ENCODE measurements around the gene CRTC2. TPM values are rescaled to one million over a fixed set of nuclear protein-coding genes. Genes with fewer than 3 reads are reported as not detected.
A peak's percentile ranks its signal among the peaks of the same experiment; 100 is the strongest.
"Not testable (repeated sequence)": the region's sequence is repeated elsewhere in the genome, so short reads cannot be mapped to it uniquely, and the experiment has no call there.

The CRTC2 gene
- total RNA-seq, 1 experiment from 2014 or later = 39.3 TPM

GRCh38 chr1:153985341-153985912 lies 27.0 kb upstream of the CRTC2 start:
- Histone ChIP-seq H3K9me3 (ENCODE audit: control insufficient read depth, insufficient read depth, low read depth, low read length) (no peaks in the 10 kb centered on the region), H3K4me3 (ENCODE audit: low read depth in 2 of 2, low read length in 2 of 2) (peak overlapping the region; percentile 60 to 76), H3K27me3 (ENCODE audit: control insufficient read depth, insufficient read depth, low read length) (no peaks in the 10 kb centered on the region), H3K36me3 (ENCODE audit: control insufficient read depth, insufficient read depth, low read length) (no peaks in the 10 kb centered on the region), H3K4me1 (ENCODE audit: control insufficient read depth, insufficient read depth, low read length) (peaks cover 8% of the 10 kb centered on the region), H3K27ac (ENCODE audit: low read length) (peak overlapping the region; percentile 91)
- intact Hi-C loops (cut with micrococcal nuclease; ENCODE audit: unreplicated experiment) = loop anchor here (5.0 kb wide), 1 partner anchor 308 kb away; the partner anchor contains the start of gene NPR1
- no peak for DNase-seq (ENCODE audit: low read depth, low spot score)
- no TSS peak for BruUV-seq (replicated peaks)
- ATAC-seq = no peak
- CTCF ChIA-PET = no interaction called here
- POLR2A ChIA-PET = interaction anchor here (0.8 kb wide), 1 partner anchor 18 kb away, joined by 3 read pairs; the partner anchor contains the start of gene CREB3L4
- in situ Hi-C loops (cut with HindIII; ENCODE audit: low pct_unique_long_range_greater_than_20kb, low sequenced_read_pairs) = no loop called here
- no peak for TF ChIP-seq REST (IDR thresholded peaks at IDR 0.05; ENCODE audit: insufficient read depth in 1 of 2, low read depth in 2 of 2, low read length in 1 of 2)
- no peak for TF ChIP-seq CTCF (IDR thresholded peaks at IDR 0.05)
- no peak for TF ChIP-seq SIN3A (IDR thresholded peaks at IDR 0.05; ENCODE audit: borderline replicate concordance, insufficient read depth, low read depth, low read length)
- TF ChIP-seq TCF7L2 (IDR thresholded peaks at IDR 0.05; ENCODE audit: low read depth, low read length) = no peak
- TF ChIP-seq POLR2AphosphoS5 (IDR thresholded peaks at IDR 0.05; ENCODE audit: low read depth, low read length) = no peak

- in situ Hi-C loops (cut with HindIII; ENCODE audit: low pct_unique_long_range_greater_than_20kb, low sequenced_read_pairs) = no loop called here
- POLR2A ChIA-PET = interaction anchor here (0.7 kb wide), 1 partner anchor 30 kb away, joined by 19 read pairs; no protein-coding TSS in a partner anchor
- H3K4me3 ChIP-seq (ENCODE audit: low read depth in 2 of 2, low read length in 2 of 2) = no peak overlapping the region
- ATAC-seq = no peak
- DNase-seq (ENCODE audit: low read depth, low spot score) = no peak
- H3K9me3 ChIP-seq (ENCODE audit: control insufficient read depth, insufficient read depth, low read depth, low read length) = no peaks in the 10 kb centered on the region
- H3K27ac ChIP-seq (ENCODE audit: low read length) = no peak overlapping the region
- H3K36me3 ChIP-seq (ENCODE audit: control insufficient read depth, insufficient read depth, low read length) = no peaks in the 10 kb centered on the region
- no peaks in the 10 kb centered on the region for H3K27me3 ChIP-seq (ENCODE audit: control insufficient read depth, insufficient read depth, low read length)
- intact Hi-C loops (cut with micrococcal nuclease; ENCODE audit: unreplicated experiment) = no loop called here
- CTCF ChIA-PET = no interaction called here
- no peak for TF ChIP-seq POLR2AphosphoS5 (IDR thresholded peaks at IDR 0.05; ENCODE audit: low read depth, low read length)
- no peak for TF ChIP-seq SIN3A (IDR thresholded peaks at IDR 0.05; ENCODE audit: borderline replicate concordance, insufficient read depth, low read depth, low read length)
- TF ChIP-seq TCF7L2 (IDR thresholded peaks at IDR 0.05; ENCODE audit: low read depth, low read length) = no peak
- TF ChIP-seq CTCF (IDR thresholded peaks at IDR 0.05) = no peak
- TF ChIP-seq REST (IDR thresholded peaks at IDR 0.05; ENCODE audit: insufficient read depth in 1 of 2, low read depth in 2 of 2, low read length in 1 of 2) = no peak
- BruUV-seq (replicated peaks) = no TSS peak
- H3K4me1 ChIP-seq (ENCODE audit: control insufficient read depth, insufficient read depth, low read length) = peaks cover 8% of the 10 kb centered on the region
Observed at GRCh38 chr1:153984123-153984894, 25.9 kb upstream of the CRTC2 start.

- H3K4me1 ChIP-seq (ENCODE audit: control insufficient read depth, insufficient read depth, low read length) = peaks cover 16% of the 10 kb centered on the region
- H3K27me3 ChIP-seq (ENCODE audit: control insufficient read depth, insufficient read depth, low read length); ATAC-seq; DNase-seq (ENCODE audit: low read depth, low spot score); H3K4me3 ChIP-seq (ENCODE audit: low read depth in 2 of 2, low read length in 2 of 2); POLR2A ChIA-PET; CTCF ChIA-PET; H3K9me3 ChIP-seq (ENCODE audit: control insufficient read depth, insufficient read depth, low read depth, low read length); H3K36me3 ChIP-seq (ENCODE audit: control insufficient read depth, insufficient read depth, low read length); H3K27ac ChIP-seq (ENCODE audit: low read length); in situ Hi-C loops (cut with HindIII; ENCODE audit: low pct_unique_long_range_greater_than_20kb, low sequenced_read_pairs); intact Hi-C loops (cut with micrococcal nuclease; ENCODE audit: unreplicated experiment): not testable (repeated sequence)
- BruUV-seq (replicated peaks) = TSS peak; percentile 99
Observed at GRCh38 chr1:153981735-153982134, 23.3 kb upstream of the CRTC2 start.
